Measurements from ENCODE around the gene SLCO3A1. TPM values are rescaled to one million over a fixed set of nuclear protein-coding genes. Genes with fewer than 3 reads are reported as not detected.
A peak's percentile ranks its signal among the peaks of the same experiment; 100 is the strongest.
"Not testable (repeated sequence)": the region's sequence is repeated elsewhere in the genome, so short reads cannot be mapped to it uniquely, and the experiment has no call there.

Gene SLCO3A1
- total and polyA plus RNA-seq, 8 donors, result 2.4 to 38.8 (median 7.7) TPM

DNA sequence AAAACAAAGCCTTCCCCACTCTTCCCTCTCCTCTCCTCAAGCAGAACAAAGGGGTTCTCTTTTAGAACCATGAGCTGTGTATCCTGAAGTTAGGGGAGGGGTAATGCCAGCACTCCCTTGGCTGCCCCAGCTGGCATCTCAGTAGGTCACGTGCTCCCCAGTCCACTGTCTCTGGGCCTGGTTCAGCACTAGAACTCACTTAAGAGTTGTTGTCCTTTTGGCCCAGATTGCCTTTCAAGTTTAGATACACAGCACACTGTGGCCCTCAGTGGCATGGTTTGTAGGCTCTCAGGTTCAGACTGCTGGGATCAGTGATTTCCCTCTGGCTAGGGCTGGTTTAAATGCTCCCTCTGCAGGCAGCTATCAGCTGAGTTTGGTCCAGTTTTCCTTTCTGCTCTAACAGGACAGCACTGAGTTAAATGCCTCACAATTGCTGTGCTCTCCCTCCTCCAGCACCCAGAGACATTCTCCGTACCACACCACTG is 351.8 kb downstream of the SLCO3A1 start:
- H3K9me3 ChIP-seq, result peaks cover 0 to 9% (median 0%) of the 10 kb centered on the region in 4 donors
- no peak for TF ChIP-seq POLR2A (IDR thresholded peaks at IDR 0.05)
- no peak for TF ChIP-seq EP300 (IDR thresholded peaks at IDR 0.05)
- no peak for TF ChIP-seq POLR2AphosphoS5 (IDR thresholded peaks at IDR 0.05)
- TF ChIP-seq, protein P1, sequence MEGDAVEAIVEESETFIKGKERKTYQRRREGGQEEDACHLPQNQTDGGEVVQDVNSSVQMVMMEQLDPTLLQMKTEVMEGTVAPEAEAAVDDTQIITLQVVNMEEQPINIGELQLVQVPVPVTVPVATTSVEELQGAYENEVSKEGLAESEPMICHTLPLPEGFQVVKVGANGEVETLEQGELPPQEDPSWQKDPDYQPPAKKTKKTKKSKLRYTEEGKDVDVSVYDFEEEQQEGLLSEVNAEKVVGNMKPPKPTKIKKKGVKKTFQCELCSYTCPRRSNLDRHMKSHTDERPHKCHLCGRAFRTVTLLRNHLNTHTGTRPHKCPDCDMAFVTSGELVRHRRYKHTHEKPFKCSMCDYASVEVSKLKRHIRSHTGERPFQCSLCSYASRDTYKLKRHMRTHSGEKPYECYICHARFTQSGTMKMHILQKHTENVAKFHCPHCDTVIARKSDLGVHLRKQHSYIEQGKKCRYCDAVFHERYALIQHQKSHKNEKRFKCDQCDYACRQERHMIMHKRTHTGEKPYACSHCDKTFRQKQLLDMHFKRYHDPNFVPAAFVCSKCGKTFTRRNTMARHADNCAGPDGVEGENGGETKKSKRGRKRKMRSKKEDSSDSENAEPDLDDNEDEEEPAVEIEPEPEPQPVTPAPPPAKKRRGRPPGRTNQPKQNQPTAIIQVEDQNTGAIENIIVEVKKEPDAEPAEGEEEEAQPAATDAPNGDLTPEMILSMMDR (IDR thresholded peaks at IDR 0.05), result no peak
- peaks cover 0 to 10% (median 0%) of the 10 kb centered on the region in 3 donors for H3K27me3 ChIP-seq
- DNase-seq, result peak in 1 of 2 donors; percentile 41
- H3K4me1 ChIP-seq, result no peaks in the 10 kb centered on the region
- no peak overlapping the region for H3K4me3 ChIP-seq
- WGBS, 5 donors, result 55 to 68% (median 57%) methylated on average over 2 of the region's 2 CpGs
- H3K36me3 ChIP-seq, result no peaks in the 10 kb centered on the region
- intact Hi-C loops (cut with DNase I; ENCODE audit: low total_unique reads), result no loop called here
- no peak overlapping the region for H3K27ac ChIP-seq

DNA sequence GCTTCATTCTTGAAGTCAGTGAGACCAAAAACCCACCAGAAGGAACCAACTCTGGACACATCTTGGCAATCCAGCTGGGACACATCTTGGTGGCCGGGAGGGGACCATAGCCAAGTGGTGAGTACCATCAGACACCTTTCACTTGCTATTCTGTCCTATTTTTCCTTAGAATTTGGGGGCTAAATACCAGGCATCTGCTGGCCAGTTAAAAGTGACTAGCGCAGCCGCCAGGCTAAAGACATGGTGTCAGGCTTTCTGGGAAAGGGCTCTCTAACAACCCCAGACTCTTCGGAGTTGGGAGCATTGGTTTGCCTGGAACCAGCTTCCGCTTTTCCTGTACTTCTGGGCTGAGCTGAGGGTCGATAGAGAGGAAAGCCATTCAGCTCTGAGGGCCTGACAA is 354.1 kb downstream of the SLCO3A1 start:
- intact Hi-C loops (cut with DNase I; ENCODE audit: low total_unique reads); DNase-seq; H3K27ac ChIP-seq; H3K4me3 ChIP-seq; H3K36me3 ChIP-seq; H3K4me1 ChIP-seq; H3K9me3 ChIP-seq: not testable (repeated sequence)
- H3K27me3 ChIP-seq, result peaks cover 0 to 11% (median 0%) of the 10 kb centered on the region in 3 donors
- 76 to 91% (median 84%) methylated on average over 6 of the region's 6 CpGs for WGBS, 5 donors
